Gastrocnemius medialis (tissue), 4 donors: ENCODE data around the gene YWHAH. TPM values are rescaled to one million over a fixed set of nuclear protein-coding genes. Genes with fewer than 3 reads are reported as not detected.

Experiments
- ATAC-seq, 2 donors: fragments of 150-250 bp; one replicate each; pipeline ENCODE4 v1.9.1; 2016
- DNase-seq, 2 donors: peaks; one replicate each; pipeline ENCODE4 v3.0.0-alpha.2; 2019
- H3K27ac ChIP-seq, 4 donors: fragments of 200-600 bp; sonication (generic); 1 replicate in 1 of 4; 2 replicates in 3 of 4; pipeline ENCODE4 v1.5.1; 2016 to 2018; ENCODE audit warnings: mild to moderate bottlenecking in 2 of 4, moderate library complexity in 1 of 4
- H3K27me3 ChIP-seq, 3 donors: fragments of 200-600 bp; sonication (generic) in 2 of 3; 1 replicate in 1 of 3; 2 replicates in 2 of 3; pipeline versions ENCODE4 v1.5.1 to v1.6.0; 2016 to 2019; ENCODE audit warnings: mild to moderate bottlenecking in 1 of 3, moderate library complexity in 1 of 3
- H3K36me3 ChIP-seq, 2 donors: fragments of 200-600 bp; sonication (generic) in 1 of 2; one replicate each; pipeline ENCODE4 v1.5.1; 2017 to 2018
- H3K4me1 ChIP-seq, 2 donors: fragments of 200-600 bp; sonication (generic) in 1 of 2; one replicate each; pipeline ENCODE4 v1.5.1; 2016 to 2017; ENCODE audit warnings: mild to moderate bottlenecking in 2 of 2
- H3K4me3 ChIP-seq, 4 donors: fragments of 200-600 bp; sonication (generic) in 3 of 4; 1 replicate in 1 of 4; 2 replicates in 3 of 4; pipeline ENCODE4 v1.5.1; 2016 to 2019; ENCODE audit warnings: mild to moderate bottlenecking in 2 of 4
- H3K9me3 ChIP-seq, 3 donors: fragments of 200-600 bp; sonication (generic) in 2 of 3; 1 replicate in 1 of 3; 2 replicates in 2 of 3; pipeline ENCODE4 v1.5.1; 2016 to 2019
- POLR2A ChIP-seq, 2 donors: fragments of 450-650 bp; IDR thresholded peaks; one replicate each; pipeline ENCODE4 v1.6.1; 2017; ENCODE audit warnings: antibody characterized with exemption in 2 of 2, mild to moderate bottlenecking in 2 of 2, moderate library complexity in 2 of 2
- in situ Hi-C, 4 donors: fragments of 200-750 bp; cut with MboI; loops; one replicate each; pipeline versions ENCODE4 v1.15.0 to v1.8.0; 2017; ENCODE audit warnings: low sequenced_read_pairs in 4 of 4
- intact Hi-C: fragments of 100-400 bp; cut with DNase I; formaldehyde crosslinking; loops from one replicate; pipeline ENCODE4 v1.15.1; 2023; ENCODE audit warnings: low total_unique reads
- total RNA-seq, 4 donors: library from RNA; depleted of rRNA; stranded (reverse); fragments of >200 nt; gene quantifications; one replicate each; pipeline versions ENCODE4 v1.1.0 to v1.2.3, GENCODE V29; 2016
- TF ChIP-seq, protein P1 (sequence below), 5 experiments: fragments of 450-650 bp in 3 of 5; fragments of 200-600 bp in 2 of 5; sonication (generic) in 2 of 5; IDR thresholded peaks in 4 of 5; conservative IDR thresholded peaks in 1 of 5; 1 replicate in 4 of 5; 2 replicates in 1 of 5; pipeline ENCODE4 v1.5.1; 2016 to 2019; ENCODE audit warnings: antibody characterized with exemption in 5 of 5, mild to moderate bottlenecking in 3 of 5, moderate library complexity in 3 of 5

Gene YWHAH
- total RNA-seq, 4 donors from 2014 or later = 26.6 to 65.8 (median 45.7) TPM

DNA sequence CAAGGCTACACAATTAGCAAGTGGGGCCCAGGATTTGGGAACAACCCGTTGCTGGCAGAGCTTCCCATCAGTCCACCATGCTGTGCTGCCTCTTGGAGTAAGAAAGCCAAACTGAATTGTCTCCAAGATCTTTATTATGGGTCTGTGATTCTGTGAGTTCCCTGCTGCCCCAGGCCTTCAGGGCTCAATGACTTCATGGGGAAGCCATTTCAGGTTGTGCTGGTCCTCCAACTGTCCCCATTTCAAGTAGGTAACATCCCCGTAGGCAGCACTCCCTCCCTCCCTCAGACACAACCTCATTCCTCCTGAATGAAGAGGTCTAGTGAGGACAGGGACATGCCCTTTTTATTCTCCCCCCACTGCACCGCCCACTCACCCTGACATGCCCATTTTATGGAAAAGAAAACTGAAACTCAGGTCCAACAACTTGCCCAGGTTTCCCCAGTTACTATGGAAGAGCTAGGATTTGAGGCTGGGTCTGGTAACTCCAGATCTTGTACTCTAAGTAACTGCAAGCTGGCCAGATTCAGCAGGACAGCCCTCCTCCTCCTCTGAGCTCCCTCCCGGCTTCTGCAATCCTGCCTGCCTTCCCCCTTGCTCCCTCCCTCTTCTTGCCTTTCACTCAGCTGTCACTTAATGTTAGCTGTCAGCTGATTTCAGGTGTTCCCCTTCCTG is 8.2 kb upstream of the YWHAH start:
- Histone ChIP-seq H3K9me3 (no peaks in the 10 kb centered on the region), H3K36me3 (no peaks in the 10 kb centered on the region), H3K4me3 (no peak overlapping the region), H3K27me3 (no peaks in the 10 kb centered on the region), H3K27ac (no peak overlapping the region), H3K4me1 (no peaks in the 10 kb centered on the region)
- in situ Hi-C loops = loop anchor here in 1 of 4 donors (25.0 kb wide), 1 partner anchor 274 kb away; the partner anchor contains the start of gene PISD
- TF ChIP-seq POLR2A (IDR thresholded peaks at IDR 0.05) = no peak
- DNase-seq (no peak), ATAC-seq (no peak)
- intact Hi-C loops = no loop called here

DNA sequence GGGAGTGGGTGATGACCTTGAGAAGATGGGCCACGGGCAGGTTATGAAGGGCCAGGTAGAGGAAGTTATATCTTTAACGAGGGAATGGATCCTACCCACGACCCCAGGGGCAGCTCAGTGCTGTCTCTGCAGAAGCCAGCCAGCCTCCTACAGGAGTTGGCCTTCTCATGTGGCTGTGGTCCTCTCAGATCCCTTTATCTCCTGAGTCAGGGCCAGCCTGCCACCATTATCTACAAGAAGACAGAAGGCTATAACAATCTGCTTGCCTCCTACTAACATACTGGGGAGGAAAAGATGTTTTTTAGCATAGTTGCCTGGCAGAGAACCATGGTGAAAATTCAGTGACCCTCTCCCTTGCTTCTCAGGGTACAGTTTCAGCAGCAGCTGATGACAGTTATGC is 7.0 kb upstream of the YWHAH start:
- Histone ChIP-seq H3K9me3 (no peaks in the 10 kb centered on the region), H3K36me3 (no peaks in the 10 kb centered on the region), H3K4me3 (no peak overlapping the region), H3K27me3 (no peaks in the 10 kb centered on the region), H3K27ac (no peak overlapping the region), H3K4me1 (no peaks in the 10 kb centered on the region)
- DNase-seq = no peak
- no peak for ATAC-seq
- in situ Hi-C loops = loop anchor here in 1 of 4 donors (25.0 kb wide), 1 partner anchor 275 kb away; the partner anchor contains the start of gene PISD
- no peak for TF ChIP-seq POLR2A (IDR thresholded peaks at IDR 0.05)
- TF ChIP-seq, protein P1, sequence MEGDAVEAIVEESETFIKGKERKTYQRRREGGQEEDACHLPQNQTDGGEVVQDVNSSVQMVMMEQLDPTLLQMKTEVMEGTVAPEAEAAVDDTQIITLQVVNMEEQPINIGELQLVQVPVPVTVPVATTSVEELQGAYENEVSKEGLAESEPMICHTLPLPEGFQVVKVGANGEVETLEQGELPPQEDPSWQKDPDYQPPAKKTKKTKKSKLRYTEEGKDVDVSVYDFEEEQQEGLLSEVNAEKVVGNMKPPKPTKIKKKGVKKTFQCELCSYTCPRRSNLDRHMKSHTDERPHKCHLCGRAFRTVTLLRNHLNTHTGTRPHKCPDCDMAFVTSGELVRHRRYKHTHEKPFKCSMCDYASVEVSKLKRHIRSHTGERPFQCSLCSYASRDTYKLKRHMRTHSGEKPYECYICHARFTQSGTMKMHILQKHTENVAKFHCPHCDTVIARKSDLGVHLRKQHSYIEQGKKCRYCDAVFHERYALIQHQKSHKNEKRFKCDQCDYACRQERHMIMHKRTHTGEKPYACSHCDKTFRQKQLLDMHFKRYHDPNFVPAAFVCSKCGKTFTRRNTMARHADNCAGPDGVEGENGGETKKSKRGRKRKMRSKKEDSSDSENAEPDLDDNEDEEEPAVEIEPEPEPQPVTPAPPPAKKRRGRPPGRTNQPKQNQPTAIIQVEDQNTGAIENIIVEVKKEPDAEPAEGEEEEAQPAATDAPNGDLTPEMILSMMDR (IDR thresholded peaks at IDR 0.05 in 4 of 5, conservative IDR thresholded peaks at IDR 0.05 in 1 of 5) = no peak
- intact Hi-C loops = no loop called here

DNA sequence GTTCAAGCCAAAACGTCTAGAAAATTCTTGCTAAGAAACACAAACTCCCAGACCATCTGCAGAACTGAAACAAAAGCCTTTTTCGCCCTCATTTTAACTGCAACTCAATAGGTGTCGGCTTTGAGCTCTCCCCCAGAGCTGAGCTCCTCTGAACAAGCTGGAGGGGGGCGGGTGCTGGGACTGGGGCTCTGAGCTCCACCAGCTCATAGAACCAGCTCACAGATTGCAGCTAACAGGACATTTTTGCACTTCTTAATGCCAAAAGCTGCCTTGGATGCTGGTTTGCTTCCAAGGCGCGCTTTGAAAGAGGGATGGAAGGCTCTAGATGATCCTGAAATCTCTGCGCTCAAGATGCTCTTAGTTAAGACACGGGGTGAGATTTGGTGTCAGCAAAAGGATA is 6.0 kb upstream of the YWHAH start:
- in situ Hi-C loops = loop anchor here in 1 of 4 donors (25.0 kb wide), 1 partner anchor 276 kb away; the partner anchor contains the start of gene PISD
- Histone ChIP-seq H3K27ac (no peak overlapping the region), H3K4me1 (peaks cover 0 to under 1% of the 10 kb centered on the region in 2 donors), H3K27me3 (no peaks in the 10 kb centered on the region), H3K9me3 (no peaks in the 10 kb centered on the region), H3K36me3 (no peaks in the 10 kb centered on the region), H3K4me3 (no peak overlapping the region)
- DNase-seq (no peak), ATAC-seq (no peak)
- TF ChIP-seq, protein P1 (IDR thresholded peaks at IDR 0.05 in 4 of 5, conservative IDR thresholded peaks at IDR 0.05 in 1 of 5) = no peak
- TF ChIP-seq POLR2A (IDR thresholded peaks at IDR 0.05) = no peak
- intact Hi-C loops = no loop called here

DNA sequence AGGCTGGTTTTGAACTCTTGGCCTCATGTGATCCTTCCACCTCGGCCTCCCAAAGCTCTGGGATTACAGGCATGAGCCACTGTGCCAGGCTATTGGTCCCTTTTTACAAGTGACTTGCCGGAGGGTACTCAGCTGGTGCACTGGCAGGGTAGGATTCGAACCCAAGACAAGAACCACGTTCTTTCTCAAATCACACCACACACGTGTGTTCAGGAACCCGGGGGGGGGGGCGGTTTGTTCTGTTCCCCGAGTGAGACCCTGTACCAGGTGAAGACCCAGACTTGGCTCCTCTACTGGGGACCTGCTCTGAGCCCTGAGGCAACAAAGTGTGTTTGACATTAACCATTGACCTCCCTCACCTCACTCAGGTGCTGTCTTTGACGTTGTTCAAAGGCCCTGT is 3.8 kb upstream of the YWHAH start:
- intact Hi-C loops (loop anchor here (5.0 to 10.0 kb wide), 4 partner anchors 188 to 1518 kb away; partner anchors contain the start of genes DEPDC5, PIK3IP1, PISD and PRR14L), in situ Hi-C loops (loop anchor here in 1 of 4 donors (25.0 kb wide), 1 partner anchor 278 kb away; the partner anchor contains the start of gene PISD)
- no peak overlapping the region for H3K4me3 ChIP-seq
- no peak for TF ChIP-seq POLR2A (IDR thresholded peaks at IDR 0.05)
- TF ChIP-seq, protein P1 (IDR thresholded peaks at IDR 0.05 in 4 of 5, conservative IDR thresholded peaks at IDR 0.05 in 1 of 5) = no peak
- ATAC-seq (no peak), DNase-seq (no peak)
- no peak overlapping the region for H3K27ac ChIP-seq
- H3K27me3 ChIP-seq = no peaks in the 10 kb centered on the region
- H3K36me3 ChIP-seq = no peaks in the 10 kb centered on the region
- no peaks in the 10 kb centered on the region for H3K9me3 ChIP-seq
- peaks cover 4 to 10% of the 10 kb centered on the region in 2 donors for H3K4me1 ChIP-seq

DNA sequence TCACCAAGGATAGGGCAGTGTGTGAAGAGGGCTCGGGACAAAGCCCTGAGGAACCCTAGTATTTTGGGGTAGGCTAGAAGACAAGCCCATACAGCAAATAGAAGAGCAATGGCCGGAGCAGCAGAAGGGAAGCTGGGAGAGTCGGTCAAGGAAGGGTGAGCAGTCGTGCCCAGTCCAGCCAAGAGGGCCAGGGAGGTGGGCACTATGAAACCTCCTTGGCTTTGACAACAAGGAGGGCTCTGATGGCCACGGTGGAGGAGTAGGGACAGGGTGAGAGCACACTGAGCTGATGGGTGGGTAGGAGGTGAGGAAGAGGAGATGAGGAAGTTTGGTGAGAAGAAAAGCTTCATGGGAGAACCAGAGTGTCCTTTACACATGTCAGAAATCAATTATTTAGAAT is 2.2 kb upstream of the YWHAH start:
- no peaks in the 10 kb centered on the region for H3K36me3 ChIP-seq
- ATAC-seq (no peak), DNase-seq (no peak)
- no peaks in the 10 kb centered on the region for H3K9me3 ChIP-seq
- in situ Hi-C loops (loop anchor here in 1 of 4 donors (25.0 kb wide), 1 partner anchor 280 kb away; the partner anchor contains the start of gene PISD), intact Hi-C loops (loop anchor here (5.0 to 10.0 kb wide), 4 partner anchors 190 to 1520 kb away; partner anchors contain the start of genes DEPDC5, PIK3IP1, PISD and PRR14L)
- H3K27ac ChIP-seq = no peak overlapping the region
- H3K4me1 ChIP-seq = peaks cover 9 to 19% of the 10 kb centered on the region in 2 donors
- no peaks in the 10 kb centered on the region for H3K27me3 ChIP-seq
- H3K4me3 ChIP-seq = no peak overlapping the region
- no peak for TF ChIP-seq POLR2A (IDR thresholded peaks at IDR 0.05)
- TF ChIP-seq, protein P1 (IDR thresholded peaks at IDR 0.05 in 4 of 5, conservative IDR thresholded peaks at IDR 0.05 in 1 of 5) = no peak
